ENCODE measurements around the gene KCNA5.
A peak's percentile ranks its signal among the peaks of the same experiment; 100 is the strongest.

KCNA5 gene

DNA sequence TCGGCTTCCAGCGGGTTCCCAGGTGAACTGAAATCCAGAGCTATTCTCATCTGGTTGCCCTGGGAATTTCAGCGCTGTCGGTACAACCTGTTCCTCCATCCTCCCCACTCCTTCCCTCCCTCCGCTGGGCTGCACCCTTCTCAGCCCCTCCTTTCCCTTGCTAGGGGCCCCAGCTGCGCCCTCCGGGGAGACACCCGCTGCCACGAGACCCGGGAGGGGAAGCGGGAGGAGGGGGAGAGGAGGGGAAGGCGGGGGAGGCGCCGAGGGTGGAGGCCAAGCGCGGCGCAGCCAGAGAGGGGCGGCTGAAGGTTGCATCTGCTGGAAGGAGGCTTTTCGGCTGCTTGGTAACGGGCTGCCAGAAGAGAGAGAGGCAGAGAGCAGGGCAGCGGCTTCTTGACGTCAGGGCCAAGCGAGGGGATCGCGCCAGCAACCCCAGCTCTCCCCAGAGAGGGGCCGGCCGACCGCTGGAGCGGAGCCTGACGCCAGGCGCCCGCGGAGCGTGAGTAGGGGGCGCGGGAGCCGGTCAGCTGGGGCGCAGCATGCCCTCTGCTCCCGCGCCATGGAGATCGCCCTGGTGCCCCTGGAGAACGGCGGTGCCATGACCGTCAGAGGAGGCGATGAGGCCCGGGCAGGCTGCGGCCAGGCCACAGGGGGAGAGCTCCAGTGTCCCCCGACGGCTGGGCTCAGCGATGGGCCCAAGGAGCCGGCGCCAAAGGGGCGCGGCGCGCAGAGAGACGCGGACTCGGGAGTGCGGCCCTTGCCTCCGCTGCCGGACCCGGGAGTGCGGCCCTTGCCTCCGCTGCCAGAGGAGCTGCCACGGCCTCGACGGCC is at the start of gene KCNA5:
TSS of gene KCNA5 (plus strand) at position 291 of the 831 bp plus-strand sequence. CDS start at position 560, 269 bp downstream.
- DNase-seq (ENCODE audit: low spot score): peak; percentile 56

- DNase-seq (ENCODE audit: low spot score): no peak
Observed at GRCh38 chr12:4994622-4995021, 49.1 kb upstream of the KCNA5 start.

DNA sequence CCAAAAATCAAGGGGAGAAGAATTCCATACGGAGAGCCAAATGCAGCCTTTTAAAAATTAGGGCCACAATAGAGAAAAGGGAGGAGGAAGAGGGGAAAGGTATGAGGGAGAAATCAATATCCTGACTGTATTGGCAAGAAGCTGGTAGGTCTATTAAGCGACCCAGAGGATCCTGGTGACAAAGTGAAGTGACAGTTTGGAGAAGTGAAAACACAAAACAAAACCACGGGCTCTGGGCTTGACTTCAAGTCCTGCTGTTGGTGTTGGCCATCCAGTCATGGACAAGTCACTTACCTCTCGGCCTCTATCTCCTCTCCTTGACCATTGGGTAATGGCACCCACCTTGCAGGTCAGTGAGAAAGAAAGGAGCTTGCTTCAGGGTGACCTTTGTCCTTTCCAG is 47.0 kb upstream of the KCNA5 start:
- DNase-seq (ENCODE audit: low spot score): no peak

DNA sequence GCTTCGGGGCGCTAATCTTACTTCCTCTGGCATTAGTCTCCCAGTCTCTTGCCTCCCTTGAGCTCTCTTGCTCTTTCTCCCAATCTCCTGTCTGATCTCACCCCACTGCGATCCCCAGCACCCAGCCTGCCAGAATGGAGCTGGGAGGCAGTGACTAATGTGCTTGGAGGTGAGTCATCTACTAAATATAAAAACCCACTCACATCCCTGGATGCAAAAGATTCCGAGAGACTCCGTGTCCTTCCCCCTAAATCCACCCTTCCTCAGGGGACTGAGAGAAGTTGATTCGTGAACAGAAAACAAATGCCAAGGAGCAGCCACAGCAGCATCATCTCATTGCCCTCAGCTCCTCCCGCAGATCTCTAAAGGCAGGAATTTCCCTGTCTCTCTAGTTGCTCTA is 45.7 kb upstream of the KCNA5 start:
- DNase-seq (ENCODE audit: low spot score): peak; percentile 72

DNA sequence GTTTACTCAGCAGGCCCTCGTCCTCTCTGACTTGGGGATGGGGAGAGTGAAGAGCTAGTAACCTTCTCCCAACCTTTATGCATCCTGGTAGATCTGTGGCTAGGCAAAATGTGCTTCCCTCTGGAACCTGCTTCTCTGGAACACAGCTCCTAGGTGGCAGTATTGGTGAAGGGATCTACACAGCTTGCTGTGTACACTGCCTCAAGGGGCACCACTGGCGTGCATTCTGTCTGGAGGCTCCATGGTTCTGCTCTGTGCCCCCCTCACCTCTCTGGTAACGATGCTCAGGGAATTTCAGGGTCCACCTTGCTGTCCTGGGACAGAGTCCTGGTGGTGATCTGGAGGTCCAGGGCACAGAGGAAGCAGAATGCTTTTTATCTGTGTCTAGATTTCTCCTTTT is 43.5 kb upstream of the KCNA5 start:
- DNase-seq (ENCODE audit: low spot score): no peak

DNA sequence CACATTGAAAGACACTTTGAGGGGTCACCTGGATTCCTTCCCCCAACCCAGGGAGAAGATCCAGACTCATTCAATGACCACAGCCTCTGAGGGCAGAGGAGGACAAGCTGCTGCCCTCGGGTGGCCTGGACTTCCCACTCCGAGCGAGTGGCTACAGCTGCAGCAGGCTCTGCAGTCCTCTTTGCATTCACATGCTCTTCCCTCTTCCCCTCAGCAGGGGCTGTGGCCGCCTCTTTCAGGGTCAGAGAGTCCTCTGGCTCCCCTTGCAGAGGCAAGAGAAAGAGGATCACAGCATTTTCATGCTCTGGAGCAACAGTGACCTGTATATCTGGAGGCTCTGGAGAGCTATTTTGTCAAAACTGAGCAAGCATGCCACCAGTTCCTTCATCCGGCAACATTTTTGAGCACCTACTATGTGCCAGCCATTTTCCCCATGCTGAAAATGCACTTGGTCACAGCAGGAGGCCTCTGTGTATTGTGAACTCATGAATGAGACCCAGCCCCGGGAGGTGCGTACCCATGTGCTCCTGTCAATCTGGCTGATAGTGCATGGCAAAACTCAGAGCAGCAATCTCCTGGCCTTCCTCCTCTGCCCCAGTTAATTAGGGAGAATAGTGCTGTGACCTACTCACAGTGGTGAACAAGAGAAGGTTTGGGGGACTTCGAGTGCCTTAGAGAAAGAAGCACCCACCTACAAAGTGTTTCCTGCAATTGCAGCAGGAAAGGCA is 42.9 kb upstream of the KCNA5 start:
- DNase-seq (ENCODE audit: low spot score): no peak

DNA sequence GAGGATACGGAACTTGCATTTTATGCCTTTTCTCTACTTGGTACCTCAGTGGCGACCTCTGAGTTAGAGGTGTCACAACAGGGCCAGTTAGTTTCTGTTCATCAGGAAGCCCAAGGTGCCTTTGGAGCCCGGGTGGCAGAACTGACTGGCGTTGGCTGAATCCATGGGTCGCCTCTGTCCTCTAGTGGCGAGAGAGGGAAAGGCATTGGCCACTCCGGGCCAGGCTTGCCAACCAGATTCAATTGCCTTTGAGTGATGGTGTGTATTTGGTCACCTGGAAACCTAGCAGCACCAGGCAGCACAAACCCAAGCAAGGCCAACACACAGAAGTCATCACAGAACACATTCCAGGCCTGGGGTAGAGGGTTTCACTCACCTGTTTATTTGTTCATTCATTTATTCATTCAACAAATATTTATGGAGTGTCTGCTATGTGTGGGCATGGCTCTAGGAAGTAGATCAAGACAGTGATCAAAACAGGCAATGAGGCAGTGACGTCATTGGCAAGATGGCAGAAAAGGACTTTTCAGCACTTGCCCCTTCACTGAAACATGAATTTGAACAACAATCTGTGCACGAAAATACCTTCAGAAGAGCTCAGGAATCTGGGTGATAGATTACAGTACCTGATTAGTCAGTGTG is 40.5 kb upstream of the KCNA5 start:
- peak; percentile 81 for DNase-seq (ENCODE audit: low spot score)

DNA sequence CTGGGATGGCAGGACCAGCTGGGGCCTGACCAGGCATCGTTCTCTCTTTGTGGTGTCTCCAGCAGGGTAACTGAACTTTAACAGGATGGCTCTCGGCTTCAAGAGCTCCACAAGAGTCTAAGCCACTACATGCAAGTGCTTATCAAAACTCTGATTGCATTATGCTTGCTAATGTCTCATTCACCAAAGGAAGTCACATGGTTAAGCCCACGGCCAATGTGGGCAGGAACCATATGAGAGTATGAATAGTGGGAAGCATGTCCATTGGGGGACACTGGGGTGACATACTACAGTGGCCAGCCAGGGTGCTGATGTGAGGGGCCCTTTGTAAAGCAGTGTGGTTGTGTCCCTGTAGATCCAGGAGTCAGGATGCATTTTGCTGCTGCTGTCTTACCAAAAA is 35.0 kb upstream of the KCNA5 start:
- DNase-seq (ENCODE audit: low spot score): no peak

DNA sequence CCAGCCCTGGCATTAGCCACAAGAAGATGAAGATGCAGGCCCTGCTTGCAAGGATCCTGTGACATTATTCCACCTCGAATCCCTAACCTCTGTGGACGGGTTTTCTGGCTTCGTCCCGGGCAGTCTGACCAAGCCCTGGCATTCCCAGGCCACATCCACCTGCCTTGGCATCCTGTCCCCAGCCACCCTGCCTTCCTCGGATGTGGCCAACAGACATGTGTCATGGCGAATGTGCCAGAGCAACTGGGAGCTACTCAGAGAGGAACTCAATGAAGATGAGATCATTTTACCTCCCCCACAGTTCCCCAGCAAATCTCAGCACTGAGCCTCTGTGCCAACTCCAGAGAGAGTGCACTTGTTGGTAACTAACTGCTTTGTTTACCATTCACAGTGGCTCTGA is 33.5 kb upstream of the KCNA5 start:
- peak; percentile 35 for DNase-seq (ENCODE audit: low spot score)

- DNase-seq (ENCODE audit: low spot score): peak; percentile 69
Observed at GRCh38 chr12:5012337-5012736, 31.3 kb upstream of the KCNA5 start.

DNA sequence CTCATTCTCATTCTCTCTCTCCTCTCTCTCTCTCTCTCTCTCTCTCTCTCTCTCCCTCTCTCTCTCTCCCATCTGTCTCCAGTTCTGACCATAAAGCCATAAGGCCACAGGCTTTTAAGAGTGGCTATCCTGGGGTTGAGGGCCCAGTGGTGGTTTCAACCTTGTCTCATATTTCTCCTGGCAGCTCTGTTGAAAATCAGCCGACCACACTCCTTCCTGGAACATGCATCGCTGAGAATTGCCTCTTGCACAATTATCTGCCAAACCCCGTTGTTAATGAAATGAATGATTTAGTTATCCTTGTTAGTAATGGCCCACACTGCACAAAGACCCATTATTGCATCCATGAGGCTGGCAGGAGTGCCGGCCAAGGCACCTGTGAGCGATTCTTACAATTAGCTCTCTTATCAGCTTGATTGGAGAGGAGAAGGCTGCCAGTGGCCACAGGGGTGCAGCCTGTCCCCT is 30.4 kb upstream of the KCNA5 start:
- DNase-seq (ENCODE audit: low spot score): peak; percentile 75

- no peak for DNase-seq (ENCODE audit: low spot score)
Observed at GRCh38 chr12:5014269-5014668, 29.4 kb upstream of the KCNA5 start.

GRCh38 chr12:5015711-5016492 is 27.8 kb upstream of the KCNA5 start:
- no peak for DNase-seq (ENCODE audit: low spot score)

DNA sequence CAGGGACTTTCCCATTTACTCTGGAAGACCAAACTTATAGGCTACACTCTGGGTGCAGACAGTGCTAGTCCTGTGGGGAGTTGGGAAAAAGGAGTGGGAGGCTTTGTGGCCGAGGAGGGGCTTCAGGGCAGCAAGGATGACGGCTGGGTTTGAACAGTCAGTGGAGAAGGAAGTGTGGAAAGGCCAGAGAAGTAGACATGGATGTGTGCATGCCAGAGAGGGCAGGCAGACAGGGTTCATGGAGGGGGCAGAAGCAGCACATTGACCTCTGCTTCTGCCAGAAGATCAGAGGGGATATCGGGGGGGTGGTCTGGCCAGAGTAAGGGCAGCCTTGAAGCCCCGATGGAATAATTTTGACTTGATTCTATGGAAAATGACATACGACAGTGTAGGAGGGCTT is 27.2 kb upstream of the KCNA5 start:
- no peak for DNase-seq (ENCODE audit: low spot score)

GRCh38 chr12:5017638-5018348 is 25.9 kb upstream of the KCNA5 start:
- DNase-seq (ENCODE audit: low spot score): no peak

GRCh38 chr12:5018677-5019076 is 25.0 kb upstream of the KCNA5 start:
- no peak for DNase-seq (ENCODE audit: low spot score)

DNA sequence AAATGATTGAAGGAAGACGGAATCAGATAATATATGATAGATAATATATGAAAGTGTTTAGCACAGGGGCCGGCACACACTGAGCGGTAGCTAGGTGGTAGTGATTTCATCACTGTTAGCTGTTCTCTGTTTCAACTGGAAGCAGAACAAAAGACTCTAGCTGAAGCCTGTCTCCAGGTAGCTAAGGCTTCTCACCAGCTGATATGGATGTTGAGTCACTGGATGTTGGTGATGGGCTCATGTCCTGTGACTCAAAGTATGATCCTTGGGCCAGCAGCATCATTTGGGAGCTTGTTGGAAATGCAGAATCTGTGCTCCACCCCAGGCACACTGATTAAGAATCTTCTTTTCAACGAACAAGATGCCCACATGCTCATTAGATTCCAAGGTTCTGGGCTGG is 21.7 kb upstream of the KCNA5 start:
- no peak for DNase-seq (ENCODE audit: low spot score)

DNA sequence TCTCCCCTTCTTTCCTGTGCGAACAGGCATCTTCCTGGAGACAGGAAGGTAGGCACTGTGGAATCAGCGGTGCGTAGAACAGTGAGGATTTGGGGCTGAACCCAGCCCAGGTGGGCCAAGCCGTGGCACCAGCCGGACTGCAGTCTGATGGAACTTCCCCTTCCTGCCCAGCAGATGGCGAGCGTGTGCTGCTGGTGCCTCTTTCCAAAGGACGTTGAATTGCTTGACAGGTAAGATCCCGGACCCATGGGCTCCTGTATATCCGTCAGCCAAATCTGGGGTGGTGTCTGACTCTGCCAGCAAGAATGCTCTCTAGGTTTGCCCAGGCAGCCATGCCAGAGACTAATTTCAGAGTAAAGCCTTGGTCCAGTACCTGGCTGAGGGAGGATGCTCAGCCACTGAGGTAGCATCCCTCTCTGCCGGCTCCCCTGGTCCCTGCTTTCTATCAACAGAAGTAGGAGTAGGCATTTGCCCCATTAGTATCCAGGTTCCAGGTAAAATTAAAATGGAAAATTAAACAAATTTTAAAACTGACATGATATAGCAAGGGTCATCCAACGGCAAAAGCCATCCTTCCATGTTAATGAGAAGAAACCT is 21.1 kb upstream of the KCNA5 start:
- peak; percentile 76 for DNase-seq (ENCODE audit: low spot score)

DNA sequence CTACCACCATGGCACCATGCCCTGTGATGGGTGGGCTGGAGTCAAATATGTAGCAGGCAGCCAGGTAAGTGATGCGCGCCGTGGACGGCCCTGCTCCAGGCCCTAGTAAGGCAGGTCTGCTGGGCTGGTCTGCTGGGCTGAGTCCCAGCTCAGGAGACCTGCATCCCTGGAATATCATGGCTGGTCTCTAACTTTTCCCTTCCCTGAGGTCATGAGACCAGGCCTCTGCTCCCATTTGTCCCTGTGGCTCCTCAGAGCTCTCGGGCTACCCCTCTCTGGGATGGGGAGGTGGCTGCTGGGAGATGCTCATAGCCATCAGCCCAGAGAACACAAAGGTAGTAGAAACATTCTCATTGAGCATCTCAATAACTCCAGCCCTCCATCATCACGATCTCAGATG is 19.8 kb upstream of the KCNA5 start:
- DNase-seq (ENCODE audit: low spot score): no peak

DNA sequence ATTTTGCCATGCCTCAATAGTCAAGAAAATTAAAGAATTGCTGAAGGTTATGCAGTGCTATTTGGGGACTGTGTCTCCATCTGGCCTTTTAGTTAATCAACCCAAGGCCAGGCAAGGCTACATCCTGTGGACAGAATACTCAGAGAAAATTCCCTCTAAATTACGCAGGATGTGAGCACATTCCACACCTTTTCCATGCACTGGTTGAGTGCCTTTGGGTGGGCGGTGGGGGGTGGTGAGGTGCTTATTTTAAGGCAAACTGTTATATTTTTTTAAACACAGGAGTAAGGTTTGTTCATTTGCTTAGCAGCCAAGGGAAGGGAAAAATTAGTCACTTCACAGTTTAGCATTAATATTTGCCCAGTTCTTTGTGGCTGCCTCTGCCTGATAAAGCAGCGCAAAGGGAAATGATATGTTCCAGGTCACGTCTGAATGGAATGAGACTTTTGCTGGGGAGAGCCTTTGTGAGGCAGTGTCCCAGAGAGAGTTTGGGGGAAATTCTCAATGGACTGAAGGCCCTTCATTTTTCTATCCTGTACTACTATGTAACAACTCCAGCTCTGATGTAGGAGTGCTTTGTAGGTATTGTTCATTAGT is 17.2 kb upstream of the KCNA5 start:
- no peak for DNase-seq (ENCODE audit: low spot score)

All from Ammon's horn (tissue), 1 donor.